Erythroblast (primary cell): Measurements from ENCODE around the gene ZBTB37.

Experiments used
- GATA1 ChIP-seq: IDR thresholded peaks from 2 replicates; pipeline ENCODE4 v1.6.1; 2011; ENCODE audit warnings: low read depth, mild to moderate bottlenecking, control low read depth, low read length, moderate library complexity
- POLR2A ChIP-seq: IDR thresholded peaks from 2 replicates; pipeline ENCODE4 v1.6.1; 2011; ENCODE audit warnings: mild to moderate bottlenecking, low read length

DNA sequence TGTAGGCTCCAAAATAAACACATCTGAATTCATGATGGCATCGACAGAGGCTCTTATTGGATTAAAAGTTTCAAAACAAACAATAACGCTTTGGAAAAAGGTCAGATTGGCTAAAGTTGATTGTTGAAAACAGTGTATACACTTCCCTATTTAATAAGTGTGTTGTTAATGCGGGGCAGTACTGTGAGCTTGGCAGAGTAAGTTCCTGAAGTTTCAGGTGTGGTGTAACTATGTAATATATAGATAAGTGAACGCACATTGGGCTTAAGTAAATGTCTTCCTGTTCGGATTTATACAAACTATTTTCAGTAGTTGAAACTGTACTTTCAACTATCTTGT, 810 bp downstream of the ZBTB37 start:
- no peak for TF ChIP-seq POLR2A
- TF ChIP-seq GATA1 = no peak
